HG03066 (cell line): ENCODE data around the gene SDK1.
"Not testable (repeated sequence)": the region's sequence is repeated elsewhere in the genome, so short reads cannot be mapped to it uniquely, and the experiment has no call there.

Experiments
- ATAC-seq: cut with Tn5 transposase; IDR thresholded peaks from one replicate; pipeline ENCODE4 v1.9.1; 2021; ENCODE audit warnings: low read depth; ENCODE audit not compliant: unreplicated experiment

SDK1 gene

DNA sequence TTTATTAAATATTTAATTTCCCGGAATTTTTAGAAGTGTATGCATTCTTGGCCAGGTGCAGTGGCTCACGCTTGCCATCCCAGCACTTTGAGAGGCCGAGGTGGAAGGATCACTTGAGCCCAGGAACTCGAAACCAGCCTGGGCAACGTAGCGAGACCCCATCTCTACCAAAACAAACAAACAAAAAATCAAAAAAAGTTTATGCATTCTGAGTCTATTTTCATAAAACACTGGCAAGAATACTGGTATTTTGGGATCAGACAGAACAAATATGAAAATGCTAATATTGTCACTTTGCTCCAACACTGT lies 940.2 kb downstream of the SDK1 start:
- ATAC-seq = no peak

- no peak for ATAC-seq
Observed at GRCh38 chr7:4241791-4242190, 940.7 kb downstream of the SDK1 start.

- ATAC-seq = no peak
Observed at GRCh38 chr7:4242706-4243105, 941.7 kb downstream of the SDK1 start.

DNA sequence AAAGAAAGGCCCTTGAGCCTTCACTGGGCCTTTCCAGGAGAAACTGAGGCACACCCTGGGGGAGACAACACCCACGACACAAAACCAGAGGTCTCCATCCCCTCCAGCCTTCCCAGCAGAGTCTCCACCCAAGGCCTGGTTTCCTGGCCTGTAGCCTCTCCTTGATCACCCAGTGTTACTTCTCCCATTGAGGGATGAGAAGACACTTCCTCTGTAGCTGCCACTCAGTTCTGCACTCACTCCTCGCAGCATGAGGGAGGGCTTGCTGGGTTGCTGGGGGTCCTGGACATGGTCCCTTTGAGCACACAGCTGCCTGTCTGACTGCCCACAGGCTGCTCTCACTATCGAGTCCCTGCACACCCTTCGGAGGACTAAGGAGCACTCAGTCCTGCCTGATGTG lies 943.0 kb downstream of the SDK1 start:
- ATAC-seq = no peak

DNA sequence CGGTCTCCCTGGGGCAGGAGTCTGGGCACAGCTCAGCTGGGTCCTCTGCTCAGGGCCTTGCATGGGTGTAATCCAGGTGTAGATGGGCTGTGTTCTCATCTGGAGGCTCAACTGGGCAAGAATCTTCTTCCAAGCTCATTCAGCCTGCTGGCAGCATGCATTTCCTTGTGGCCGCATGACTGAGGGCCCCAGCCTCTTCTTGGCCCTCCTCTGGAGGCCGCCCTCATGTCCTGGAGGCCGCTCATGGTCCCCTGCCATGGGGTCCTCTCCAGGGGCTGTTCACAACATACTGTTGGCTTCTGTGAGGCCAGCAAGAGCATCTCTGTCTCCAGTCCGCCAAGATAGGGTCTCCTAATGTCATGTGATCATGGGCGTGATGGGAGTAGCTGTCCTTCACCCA lies 943.6 kb downstream of the SDK1 start:
- no peak for ATAC-seq

DNA sequence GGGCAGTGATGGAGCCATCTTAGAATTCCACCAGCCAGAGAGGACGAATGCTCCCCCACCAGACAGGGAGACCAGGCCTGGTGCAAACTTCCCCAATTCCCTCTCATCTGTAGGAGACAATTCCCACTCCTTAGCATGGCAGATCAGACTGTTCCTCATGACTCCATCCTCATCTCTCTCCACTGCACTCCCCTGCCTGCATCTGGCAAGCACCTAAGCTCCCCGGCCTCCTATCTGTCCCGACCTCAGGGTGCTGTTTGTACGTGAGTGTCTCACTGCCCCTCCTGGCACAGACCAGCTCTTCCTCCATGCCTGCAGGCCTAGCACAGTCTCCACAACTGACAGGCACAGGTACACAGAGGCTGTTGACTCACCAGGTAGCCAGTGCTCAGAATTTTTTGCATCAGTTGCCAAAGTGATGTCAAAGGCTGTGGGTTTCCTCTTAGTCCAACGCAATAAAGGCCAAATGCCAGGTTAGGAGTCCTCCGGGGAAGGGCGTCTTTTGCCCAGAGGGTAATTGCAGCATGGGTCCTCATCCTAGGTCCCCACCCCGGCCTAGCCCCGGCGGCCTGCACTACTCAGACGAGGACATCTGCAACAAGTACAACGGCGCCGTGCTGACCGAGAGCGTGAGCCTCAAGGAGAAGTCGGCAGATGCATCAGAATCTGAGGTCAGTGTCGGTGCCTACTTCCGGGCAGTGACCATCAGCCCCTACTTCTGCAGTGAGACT lies 944.2 kb downstream of the SDK1 start:
- ATAC-seq = no peak

GRCh38 chr7:4245866-4246470 lies 944.9 kb downstream of the SDK1 start:
- ATAC-seq = no peak

DNA sequence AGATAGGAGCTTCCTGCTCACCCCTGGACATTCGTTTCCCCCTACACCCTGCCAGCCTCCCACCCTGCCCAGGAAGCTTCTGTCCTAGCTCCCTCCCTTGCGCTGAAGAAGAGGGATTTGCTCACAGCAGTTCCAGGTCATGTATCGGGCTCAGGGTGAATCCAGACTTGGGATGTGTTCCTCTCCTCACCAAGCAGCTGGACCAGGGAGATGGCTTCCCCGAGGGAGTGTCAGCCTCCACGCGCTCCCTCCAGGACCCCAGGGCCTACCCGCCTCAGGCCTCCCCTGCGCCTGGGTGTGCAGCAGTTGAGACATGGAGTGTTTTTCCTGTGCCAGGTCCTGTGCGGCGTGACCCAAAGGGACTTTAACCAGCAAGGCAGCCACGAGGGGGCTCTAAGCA lies 945.5 kb downstream of the SDK1 start:
- ATAC-seq = no peak

DNA sequence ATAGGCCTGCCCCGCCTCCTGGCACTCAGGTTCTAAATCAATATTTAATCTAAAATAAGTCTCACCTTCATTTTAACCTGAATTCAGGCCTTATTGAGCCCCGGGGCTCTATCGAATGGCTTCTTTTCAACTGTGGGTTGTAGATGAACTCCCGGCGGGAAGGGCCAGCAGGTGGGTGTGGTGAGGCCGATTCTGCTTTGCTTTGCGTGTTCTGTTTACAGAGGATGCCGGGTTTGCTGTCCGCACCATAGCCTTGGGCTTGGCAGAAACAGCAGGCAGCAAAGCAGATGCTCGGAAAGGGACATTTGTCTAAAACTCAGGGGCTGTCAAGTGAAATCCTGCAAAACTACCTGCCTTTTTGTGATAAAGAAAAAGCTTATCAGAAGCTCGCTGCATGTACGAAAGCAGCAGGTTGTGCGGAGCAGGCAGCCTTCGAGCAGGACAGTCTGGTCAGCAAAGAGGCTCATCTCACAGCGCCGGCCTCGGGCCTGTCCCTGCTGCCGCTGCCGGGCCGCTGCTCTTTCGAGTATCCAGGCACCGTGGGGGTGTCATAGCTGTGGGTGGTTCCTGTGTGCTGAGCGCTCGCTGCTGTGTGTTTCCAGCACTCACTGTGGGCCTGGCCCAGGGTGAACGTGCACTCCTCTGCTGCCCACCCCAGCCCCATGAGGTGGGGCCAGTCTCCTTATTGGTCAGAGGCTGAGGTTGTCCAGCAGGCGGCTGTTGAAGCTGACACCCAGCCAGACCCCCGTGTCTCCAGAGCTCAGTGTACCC lies 946.2 kb downstream of the SDK1 start:
- no peak for ATAC-seq

GRCh38 chr7:4248295-4248694 lies 947.2 kb downstream of the SDK1 start:
- no peak for ATAC-seq

DNA sequence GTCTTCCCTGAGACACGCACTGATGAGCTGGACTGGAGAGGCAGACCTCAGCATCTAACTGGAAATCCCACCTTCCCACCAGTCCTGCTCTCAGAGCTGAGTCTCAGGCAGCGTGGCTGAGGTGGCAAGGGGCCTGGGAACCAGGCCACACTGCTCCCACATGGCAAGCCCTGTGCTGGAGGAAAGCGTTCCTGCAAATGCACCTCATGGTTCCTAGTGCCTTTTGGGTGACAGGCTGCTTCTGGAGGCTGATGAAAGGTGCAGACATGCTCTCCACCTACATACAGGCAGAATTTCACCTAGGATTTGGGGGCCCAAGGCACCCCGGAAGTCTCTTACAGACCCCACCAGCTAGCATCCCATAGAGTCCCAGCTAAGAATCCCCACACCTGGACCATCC lies 948.2 kb downstream of the SDK1 start:
- no peak for ATAC-seq

GRCh38 chr7:4255336-4255735 lies 954.3 kb downstream of the SDK1 start:
- no peak for ATAC-seq

DNA sequence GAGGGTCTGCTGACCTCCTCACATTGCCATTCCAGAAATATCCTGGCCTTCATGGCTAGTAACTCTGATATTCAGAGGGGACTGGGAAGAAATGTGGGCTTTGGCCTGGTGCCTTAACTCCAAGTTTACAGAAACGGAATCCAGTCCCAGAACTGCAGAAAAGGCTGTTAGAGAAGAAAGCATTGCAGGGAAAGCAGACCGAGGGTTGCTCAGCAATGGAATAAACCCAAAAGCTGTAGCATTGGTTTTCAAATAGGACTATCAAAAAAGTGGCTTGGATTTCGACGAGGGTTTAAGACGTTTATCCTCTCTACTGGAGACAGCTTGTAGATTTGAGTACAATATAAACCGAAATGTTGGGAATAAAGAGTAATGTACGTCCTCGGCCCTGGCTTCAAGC lies 955.2 kb downstream of the SDK1 start:
- no peak for ATAC-seq

GRCh38 chr7:4257146-4258111 lies 956.4 kb downstream of the SDK1 start:
- ATAC-seq = no peak

DNA sequence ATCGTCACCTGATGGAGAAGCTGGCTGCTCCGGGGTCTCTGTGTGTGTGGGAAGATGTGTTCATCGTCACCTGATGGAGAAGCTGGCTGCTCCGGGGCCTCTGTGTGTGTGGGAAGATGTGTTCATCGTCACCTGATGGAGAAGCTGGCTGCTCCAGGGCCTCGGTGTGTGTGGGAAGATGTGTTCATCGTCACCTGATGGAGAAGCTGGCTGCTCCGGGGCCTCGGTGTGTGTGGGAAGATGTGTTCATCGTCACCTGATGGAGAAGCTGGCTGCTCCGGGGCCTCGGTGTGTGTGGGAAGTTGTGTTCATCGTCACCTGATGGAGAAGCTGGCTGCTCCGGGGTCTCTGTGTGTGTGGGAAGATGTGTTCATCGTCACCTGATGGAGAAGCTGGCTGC lies 959.1 kb downstream of the SDK1 start:
- ATAC-seq = not testable (repeated sequence)

DNA sequence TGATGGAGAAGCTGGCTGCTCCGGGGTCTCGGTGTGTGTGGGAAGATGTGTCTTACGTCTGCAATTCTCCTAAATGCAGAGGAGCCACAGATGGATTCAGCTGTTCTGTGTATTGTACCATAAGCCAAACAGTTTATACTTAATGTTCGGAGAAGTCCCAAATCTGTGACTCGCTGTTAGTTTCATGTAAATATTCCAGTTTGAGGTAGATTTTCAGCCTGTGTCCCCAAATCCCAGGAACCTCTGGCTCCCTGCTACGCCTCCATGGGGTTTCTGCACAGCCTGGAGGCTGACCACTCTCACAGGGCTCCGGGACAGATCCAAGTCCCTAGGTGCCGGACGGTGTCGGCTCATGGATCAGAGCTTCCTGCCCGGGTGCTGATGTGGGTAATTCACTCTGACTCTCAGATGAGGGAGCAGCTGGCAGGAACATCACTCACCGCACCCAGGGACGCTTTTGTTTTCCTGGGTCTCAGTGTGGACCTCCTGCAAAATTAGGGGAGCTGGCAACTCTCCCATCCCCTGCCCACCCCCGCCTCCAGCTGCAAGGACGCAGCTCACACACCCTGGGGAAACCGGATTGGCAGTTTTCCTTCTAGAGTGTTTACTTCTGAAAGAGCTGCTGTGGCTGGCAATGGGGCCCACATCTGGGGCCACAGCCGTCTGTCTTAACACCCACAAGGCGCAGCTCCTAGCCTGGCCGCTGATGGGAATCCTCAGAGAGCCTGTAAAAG lies 960.0 kb downstream of the SDK1 start:
- no peak for ATAC-seq

- no peak for ATAC-seq
Observed at GRCh38 chr7:4261601-4261960, 960.5 kb downstream of the SDK1 start.

- ATAC-seq = not testable (repeated sequence)
Observed at GRCh38 chr7:4264206-4264605, 963.2 kb downstream of the SDK1 start.

DNA sequence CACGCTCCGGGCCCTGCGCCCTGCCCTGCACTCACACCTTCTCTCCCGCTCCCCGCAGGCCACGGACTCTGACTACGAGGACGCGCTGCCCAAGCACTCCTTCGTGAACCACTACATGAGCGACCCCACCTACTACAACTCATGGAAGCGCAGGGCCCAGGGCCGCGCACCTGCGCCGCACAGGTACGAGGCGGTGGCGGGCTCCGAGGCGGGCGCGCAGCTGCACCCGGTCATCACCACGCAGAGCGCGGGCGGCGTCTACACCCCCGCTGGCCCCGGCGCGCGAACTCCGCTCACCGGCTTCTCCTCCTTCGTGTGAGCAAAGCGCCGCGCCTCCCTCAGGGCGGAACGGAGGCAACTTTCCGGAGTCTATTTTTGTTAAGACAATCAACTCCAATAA lies 964.0 kb downstream of the SDK1 start:
- ATAC-seq = no peak

DNA sequence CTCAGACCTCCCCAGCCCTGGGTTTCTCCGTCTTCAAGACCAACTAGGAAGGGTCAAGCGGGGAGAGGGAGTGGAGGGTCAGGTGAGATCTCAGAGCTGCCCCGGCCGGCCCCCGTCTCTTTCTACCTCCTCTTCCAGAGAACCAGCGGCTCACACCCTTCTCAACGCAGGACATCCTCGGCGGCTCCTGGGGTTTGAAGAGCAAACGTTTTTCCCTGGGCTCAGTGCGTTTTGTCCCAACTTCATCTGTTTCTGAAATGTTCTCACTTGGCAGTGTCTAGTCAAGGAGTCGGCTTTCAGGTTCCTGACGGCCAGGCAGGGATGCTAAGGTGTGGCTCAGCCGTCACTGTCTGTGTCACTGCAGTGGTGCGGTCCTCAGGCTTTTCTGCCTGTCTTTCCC lies 964.6 kb downstream of the SDK1 start:
- no peak for ATAC-seq
